Measurements from ENCODE around the gene ACAA2.

GRCh38 chr18:49766646-49767045 is 46.7 kb downstream of the ACAA2 start:
- TF ChIP-seq EZH2phosphoT487 (IDR thresholded peaks at IDR 0.05; ENCODE audit: low read depth, severe bottlenecking, unreplicated experiment): no peak
- no peak for TF ChIP-seq CTCF (IDR thresholded peaks at IDR 0.05; ENCODE audit: poor library complexity)
